Measurements from ENCODE around the gene ARHGAP25.

ARHGAP25 gene

GRCh38 chr2:68837164-68837860 is 102.7 kb downstream of the ARHGAP25 start:
- no peak for FAIRE-seq

- FAIRE-seq: no peak
These were observed 103.3 kb downstream of the ARHGAP25 start for GRCh38 chr2:68837861-68838341.

- FAIRE-seq: no peak
These were observed 104.0 kb downstream of the ARHGAP25 start for GRCh38 chr2:68838641-68839040.

GRCh38 chr2:68839260-68839833 is 104.7 kb downstream of the ARHGAP25 start:
- no peak for FAIRE-seq

- FAIRE-seq: no peak
These were observed 110.4 kb downstream of the ARHGAP25 start for GRCh38 chr2:68845043-68845442.

GRCh38 chr2:68846091-68846490 is 111.5 kb downstream of the ARHGAP25 start:
- no peak for FAIRE-seq

- FAIRE-seq: no peak
These were observed 113.1 kb downstream of the ARHGAP25 start for GRCh38 chr2:68847751-68848150.

GRCh38 chr2:68849579-68850030 is 115.0 kb downstream of the ARHGAP25 start:
- FAIRE-seq: no peak

GRCh38 chr2:68850524-68850923 is 115.9 kb downstream of the ARHGAP25 start:
- FAIRE-seq: no peak

- FAIRE-seq: no peak
These were observed 118.4 kb downstream of the ARHGAP25 start for GRCh38 chr2:68853035-68853434.

GRCh38 chr2:68853915-68854314 is 119.3 kb downstream of the ARHGAP25 start:
- no peak for FAIRE-seq

GRCh38 chr2:68854476-68854875 is 119.9 kb downstream of the ARHGAP25 start:
- FAIRE-seq: no peak

- FAIRE-seq: no peak
These were observed 120.9 kb downstream of the ARHGAP25 start for GRCh38 chr2:68855550-68855949.

GRCh38 chr2:68857202-68857845 is 122.7 kb downstream of the ARHGAP25 start:
- no peak for FAIRE-seq

GRCh38 chr2:68857855-68858456 is 123.3 kb downstream of the ARHGAP25 start:
- no peak for FAIRE-seq

- no peak for FAIRE-seq
These were observed 125.5 kb downstream of the ARHGAP25 start for GRCh38 chr2:68860111-68860510.

- no peak for FAIRE-seq
These were observed 126.7 kb downstream of the ARHGAP25 start for GRCh38 chr2:68861330-68861729.

- no peak for FAIRE-seq
These were observed 128.3 kb downstream of the ARHGAP25 start for GRCh38 chr2:68862889-68863288.

- FAIRE-seq: no peak
These were observed 129.4 kb downstream of the ARHGAP25 start for GRCh38 chr2:68863996-68864395.

- no peak for FAIRE-seq
These were observed 130.5 kb downstream of the ARHGAP25 start for GRCh38 chr2:68865108-68865507.

- no peak for FAIRE-seq
These were observed 135.6 kb downstream of the ARHGAP25 start for GRCh38 chr2:68870215-68870614.

GRCh38 chr2:68871159-68871764 is 136.7 kb downstream of the ARHGAP25 start, which contains the start of gene BMP10:
Gene BMP10 (minus strand): TSS chr2:68871397. CDS start chr2:68871358, 39 bp downstream.
- no peak for FAIRE-seq

Data from endometrium (tissue), 2 donors.